H1 (cell line): Measurements from ENCODE around the gene CIITA. TPM values are rescaled to one million over a fixed set of nuclear protein-coding genes. Genes with fewer than 3 reads are reported as not detected.
A peak's percentile ranks its signal among the peaks of the same experiment; 100 is the strongest.

Experiments
- CTCF ChIA-PET: fragments of 300-600 bp; sonication (Branson Sonifier 250); formaldehyde crosslinking; loops from one replicate; lab custom pipeline; 2021; ENCODE audit not compliant: partially characterized antibody; lab: Charles Lee
- POLR2A ChIA-PET: fragments of 300-600 bp; sonication (Branson Sonifier 250); formaldehyde crosslinking; loops from one replicate; lab custom pipeline; 2021; ENCODE audit warnings: inconsistent platforms; ENCODE audit not compliant: partially characterized antibody; lab: Charles Lee
- DNase-seq, 2 experiments: peaks; one replicate each; pipeline versions ENCODE4 v3.0.0 to v3.0.0-alpha.2; 2010 to 2022; ENCODE audit warnings: low spot score in 2 of 2, low read depth in 1 of 2, mixed read lengths in 1 of 2
- FAIRE-seq: peaks from 2 replicates; lab custom pipeline; 2011; peaks lifted over from hg19 to GRCh38; lab: Jason Lieb, UNC
- H2AFZ ChIP-seq: 2 replicates; pipeline ENCODE4 v1.8.1; 2012; ENCODE audit warnings: low read length, inconsistent platforms
- H2AK5ac ChIP-seq: 2 replicates; pipeline ENCODE4 v1.6.1; 2013; ENCODE audit warnings: low read depth, low read length
- H2BK120ac ChIP-seq: replicated peaks from 2 replicates; pipeline ENCODE3; 2013; ENCODE audit warnings: low read depth, low read length, inconsistent platforms
- H2BK12ac ChIP-seq: 2 replicates; pipeline ENCODE4 v1.6.1; 2013; ENCODE audit warnings: low read depth, low read length
- H2BK15ac ChIP-seq: 2 replicates; pipeline ENCODE4 v1.6.1; 2013; ENCODE audit warnings: low read length
- H2BK20ac ChIP-seq: 2 replicates; pipeline ENCODE4 v1.6.1; 2013; ENCODE audit warnings: low read length
- H2BK5ac ChIP-seq: 2 replicates; pipeline ENCODE4 v1.6.1; 2013; ENCODE audit warnings: low read depth, low read length
- H3K14ac ChIP-seq: 2 replicates; pipeline ENCODE4 v1.6.1; 2013; ENCODE audit warnings: inconsistent platforms; ENCODE audit not compliant: insufficient read length
- H3K18ac ChIP-seq: 2 replicates; pipeline ENCODE4 v1.6.1; 2013; ENCODE audit warnings: low read length; ENCODE audit errors: extremely low read depth
- H3K23ac ChIP-seq: 2 replicates; pipeline ENCODE4 v1.6.1; 2013; ENCODE audit warnings: inconsistent platforms; ENCODE audit not compliant: insufficient read length
- H3K23me2 ChIP-seq: 2 replicates; pipeline ENCODE4 v1.6.1; 2013; ENCODE audit warnings: low read depth, low read length
- H3K27ac ChIP-seq: 2 replicates; pipeline ENCODE4 v1.6.1; 2011; ENCODE audit warnings: low read depth, low read length, inconsistent platforms
- H3K27me3 ChIP-seq, 4 experiments: replicated peaks in 1 of 4; 1 replicate in 1 of 4; 2 replicates in 3 of 4; pipeline versions ENCODE4 v1.6.1 to v1.8.1; 2011 to 2013; ENCODE audit warnings: low read length in 3 of 4, mild to moderate bottlenecking in 3 of 4, inconsistent platforms in 2 of 4, mixed read lengths in 2 of 4, moderate library complexity in 1 of 4; ENCODE audit not compliant: control insufficient read depth in 3 of 4, insufficient read depth in 3 of 4; ENCODE audit errors: extremely low read depth in 1 of 4
- H3K36me3 ChIP-seq, 4 experiments: 2 replicates each; pipeline versions ENCODE4 v1.6.1 to v1.8.1; 2011 to 2013; ENCODE audit warnings: mild to moderate bottlenecking in 4 of 4, low read length in 3 of 4, moderate library complexity in 2 of 4, control low read depth in 1 of 4, inconsistent platforms in 1 of 4; ENCODE audit not compliant: insufficient read depth in 4 of 4, control insufficient read depth in 2 of 4
- H3K4ac ChIP-seq: replicated peaks from 2 replicates; pipeline ENCODE3; 2013; ENCODE audit warnings: low read length, low read depth, mixed read lengths, inconsistent platforms; ENCODE audit not compliant: insufficient read length
- H3K4me1 ChIP-seq, 4 experiments: replicated peaks in 1 of 4; 1 replicate in 1 of 4; 2 replicates in 3 of 4; pipeline versions ENCODE4 v1.6.1 to v1.8.1; 2011 to 2013; ENCODE audit warnings: low read length in 3 of 4, inconsistent platforms in 2 of 4, mixed read lengths in 1 of 4; ENCODE audit not compliant: insufficient read depth in 4 of 4, control insufficient read depth in 3 of 4
- H3K4me2 ChIP-seq, 2 experiments: 2 replicates each; pipeline versions ENCODE4 v1.6.1 to v1.8.1; 2011 to 2013; ENCODE audit warnings: low read depth in 2 of 2, low read length in 2 of 2, control low read depth in 1 of 2, inconsistent platforms in 1 of 2, mild to moderate bottlenecking in 1 of 2; ENCODE audit not compliant: insufficient read depth in 1 of 2
- H3K4me3 ChIP-seq, 4 experiments: fragments of 200-600, 300-600 bp in 1 of 4; sonication (generic), shearing (Covaris generic), sonication (Bioruptor Twin) in 1 of 4; 2 replicates each; pipeline versions ENCODE4 v1.5.1 to v1.8.1; 2011 to 2016; ENCODE audit warnings: low read length in 4 of 4, low read depth in 3 of 4, control low read depth in 2 of 4, inconsistent platforms in 2 of 4, mild to moderate bottlenecking in 2 of 4, mixed read lengths in 1 of 4, moderate library complexity in 1 of 4; ENCODE audit not compliant: insufficient read depth in 2 of 4; ENCODE audit errors: extremely low read depth in 1 of 4
- H3K56ac ChIP-seq: replicated peaks from 2 replicates; pipeline ENCODE3; 2013; ENCODE audit warnings: low read depth, mild to moderate bottlenecking, mixed read lengths, low read length, inconsistent platforms; ENCODE audit not compliant: insufficient read length
- H3K79me1 ChIP-seq: 2 replicates; pipeline ENCODE4 v1.6.1; 2013; ENCODE audit warnings: low read depth, low read length, control low read depth
- H3K79me2 ChIP-seq, 2 experiments: 2 replicates each; pipeline versions ENCODE4 v1.6.1 to v1.8.1; 2012 to 2013; ENCODE audit warnings: low read length in 2 of 2, mild to moderate bottlenecking in 2 of 2, inconsistent platforms in 1 of 2; ENCODE audit not compliant: insufficient read depth in 2 of 2, control insufficient read depth in 1 of 2
- H3K9ac ChIP-seq, 4 experiments: replicated peaks in 1 of 4; 1 replicate in 1 of 4; 2 replicates in 3 of 4; pipeline versions ENCODE4 v1.6.1 to v1.8.1; 2011 to 2013; ENCODE audit warnings: low read depth in 3 of 4, low read length in 3 of 4, control low read depth in 2 of 4, mild to moderate bottlenecking in 2 of 4, moderate library complexity in 2 of 4, inconsistent platforms in 1 of 4; ENCODE audit errors: extremely low read depth in 1 of 4
- H3K9me3 ChIP-seq, 2 experiments: 2 replicates each; pipeline versions ENCODE4 v1.6.1 to v1.8.1; 2012 to 2013; ENCODE audit warnings: mild to moderate bottlenecking in 2 of 2, moderate library complexity in 2 of 2, control low read depth in 1 of 2, inconsistent platforms in 1 of 2, low read depth in 1 of 2, low read length in 1 of 2, mixed read lengths in 1 of 2; ENCODE audit not compliant: insufficient read depth in 2 of 2
- H4K20me1 ChIP-seq, 2 experiments: replicated peaks in 1 of 2; 2 replicates each; pipeline versions ENCODE3 to v1.8.1; 2011 to 2013; ENCODE audit warnings: inconsistent platforms in 2 of 2, low read length in 2 of 2, mild to moderate bottlenecking in 1 of 2; ENCODE audit not compliant: insufficient read depth in 2 of 2, control insufficient read depth in 1 of 2
- H4K5ac ChIP-seq: 2 replicates; pipeline ENCODE4 v1.6.1; 2013; ENCODE audit warnings: low read length, low read depth, mixed read lengths, inconsistent platforms; ENCODE audit not compliant: insufficient read length
- H4K8ac ChIP-seq: 2 replicates; pipeline ENCODE4 v1.8.0; 2013; ENCODE audit warnings: mild to moderate bottlenecking, moderate library complexity, low read length, inconsistent platforms; ENCODE audit not compliant: insufficient read depth; ENCODE audit errors: extremely low read depth
- H4K91ac ChIP-seq: replicated peaks from 2 replicates; pipeline ENCODE3; 2013; ENCODE audit warnings: low read length, mixed read lengths, inconsistent platforms; ENCODE audit not compliant: insufficient read length
- ATF2 ChIP-seq: IDR thresholded peaks from 2 replicates; pipeline ENCODE4 v1.6.1; 2012; ENCODE audit warnings: low read length, inconsistent platforms
- CREB1 ChIP-seq: IDR thresholded peaks from 2 replicates; pipeline ENCODE4 v1.6.1; 2012; ENCODE audit warnings: inconsistent platforms
- POLR2AphosphoS5 ChIP-seq: IDR thresholded peaks from 2 replicates; pipeline ENCODE4 v1.6.1; 2011; ENCODE audit warnings: low read depth, low read length
- RFX5 ChIP-seq: IDR thresholded peaks from 2 replicates; pipeline ENCODE4 v1.6.1; 2011; ENCODE audit warnings: low read depth, low read length, improper control_type of control experiment, borderline replicate concordance
- SIN3A ChIP-seq, 2 experiments: IDR thresholded peaks in 1 of 2; conservative IDR thresholded peaks in 1 of 2; 2 replicates each; pipeline ENCODE4 v1.6.1; 2011 to 2012; ENCODE audit warnings: low read length in 2 of 2, improper control_type of control experiment in 1 of 2, low read depth in 1 of 2, mild to moderate bottlenecking in 1 of 2
- YY1 ChIP-seq: IDR thresholded peaks from 2 replicates; pipeline ENCODE4 v1.6.1; 2011; ENCODE audit warnings: low read depth, mild to moderate bottlenecking, low read length
- ZNF274 ChIP-seq: IDR thresholded peaks from 2 replicates; pipeline ENCODE4 v1.7.0; 2012; ENCODE audit warnings: low read length, borderline replicate concordance; ENCODE audit errors: extremely low read depth
- WGBS, 2 experiments: shearing (Covaris generic) in 1 of 2; methylation state at CpG; one replicate each; pipeline versions ENCODE4 v1.1.6 to v1.1.7; 2013 to 2015; ENCODE audit warnings: low lambda C conversion rate in 2 of 2, mixed read lengths in 2 of 2, inconsistent platforms in 1 of 2, low coverage in 1 of 2, missing lambda C conversion rate in 1 of 2; ENCODE audit not compliant: insufficient replicate concordance in 2 of 2, insufficient coverage in 1 of 2, insufficient read length in 1 of 2; ENCODE audit errors: extremely low coverage in 1 of 2, missing lambda C conversion rate in 1 of 2; 5-methylcytosine and 5-hydroxymethylcytosine counted together
- polyA plus RNA-seq, 7 experiments: library from polyadenylated mRNA; depleted of rRNA in 3 of 7; stranded (reverse) in 5 of 7; unstranded in 2 of 7; fragments of >200 nt in 5 of 7; fragments of 200-250 nt in 2 of 7; gene quantifications; 1 replicate in 5 of 7; 2 replicates in 1 of 7; 4 replicates in 1 of 7; pipeline versions ENCODE4 v1.2.1 to v1.2.3, GENCODE V29; 2011 to 2013; ENCODE audit warnings: missing spikeins in 2 of 7, mixed read lengths in 2 of 7
- total RNA-seq: library from RNA; stranded (reverse); fragmentation: NEBNext Ultra II Directional; extraction: Animal tissue kit (Norgen Biotek cat#: 25700); gene quantifications from 2 replicates; pipeline ENCODE4 v1.2.1, GENCODE V29; 2021
- TF ChIP-seq, protein P1 (sequence below): IDR thresholded peaks from 2 replicates; pipeline ENCODE4 v1.6.1; 2011; ENCODE audit warnings: low read depth, mild to moderate bottlenecking, low read length; ENCODE audit not compliant: insufficient read depth

Gene CIITA
- total and polyA plus RNA-seq, 2 of the 8 experiments (the other 6 are each of a cell fraction or from before 2014, with no cell fraction given) = 0.07 to 0.17 TPM

DNA sequence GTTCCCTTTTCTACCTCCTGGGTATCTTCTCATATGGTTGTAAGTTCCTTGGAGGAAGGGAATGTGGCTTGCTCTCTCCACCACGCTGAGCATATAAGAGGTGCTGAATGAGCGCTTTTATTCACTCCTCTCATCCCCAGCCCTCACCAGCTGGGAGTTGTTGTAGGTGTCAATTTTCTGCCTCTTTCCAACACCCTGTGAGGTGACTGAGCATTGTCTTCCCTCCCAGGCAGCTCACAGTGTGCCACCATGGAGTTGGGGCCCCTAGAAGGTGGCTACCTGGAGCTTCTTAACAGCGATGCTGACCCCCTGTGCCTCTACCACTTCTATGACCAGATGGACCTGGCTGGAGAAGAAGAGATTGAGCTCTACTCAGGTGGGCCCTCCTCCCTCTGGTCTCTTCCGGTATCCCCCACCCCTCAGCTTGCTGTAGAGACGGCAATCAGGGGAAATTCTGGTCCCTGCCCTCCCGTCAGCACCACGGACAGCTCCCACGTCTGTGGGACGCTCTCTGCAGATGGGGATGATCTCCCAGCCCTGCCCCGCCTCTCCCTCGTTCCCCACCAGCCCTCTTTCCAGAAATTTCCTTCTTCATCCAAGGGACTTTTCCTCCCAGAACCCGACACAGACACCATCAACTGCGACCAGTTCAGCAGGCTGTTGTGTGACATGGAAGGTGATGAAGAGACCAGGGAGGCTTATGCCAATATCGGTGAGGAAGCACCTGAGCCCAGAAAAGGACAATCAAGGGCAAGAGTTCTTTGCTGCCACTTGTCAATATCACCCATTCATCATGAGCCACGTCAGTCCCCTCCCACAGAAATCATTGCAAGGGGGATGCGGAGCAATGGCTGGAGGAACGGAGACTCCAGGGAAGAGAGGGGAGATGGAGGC is 18.3 kb downstream of the CIITA start:
- Histone ChIP-seq H3K79me2 (no peaks in the 10 kb centered on the region), H4K8ac (no peak overlapping the region; the same call in 1 of the 2 replicates), H2BK20ac (no peak overlapping the region), H3K36me3 (no peaks in the 10 kb centered on the region), H3K18ac (no peak overlapping the region), H2BK15ac (no peak overlapping the region), H2AK5ac (no peak overlapping the region), H2BK120ac (no peak overlapping the region), H3K9ac (no peak overlapping the region), H3K4me3 (no peak overlapping the region), H3K4ac (no peak overlapping the region), H3K56ac (no peak overlapping the region), H3K14ac (no peak overlapping the region), H4K91ac (no peak overlapping the region), H2BK12ac (no peak overlapping the region), H3K23me2 (no peaks in the 10 kb centered on the region), H3K27ac (no peak overlapping the region), H2BK5ac (no peak overlapping the region), H2AFZ (no peak overlapping the region), H3K4me2 (peak overlapping the region; percentile 37 to 45; a peak in 2 of 4 replicates), H3K23ac (no peak overlapping the region), H3K27me3 (no peaks in the 10 kb centered on the region; a peak in 1 of 7 replicates), H4K20me1 (peaks cover 0 to 3% of the 10 kb centered on the region in 2 experiments), H3K79me1 (no peaks in the 10 kb centered on the region), H4K5ac (no peak overlapping the region), H3K9me3 (no peaks in the 10 kb centered on the region), H3K4me1 (peaks cover 0 to 3% (median 0%) of the 10 kb centered on the region in 4 experiments; a peak in 2 of 7 replicates)
- WGBS, 2 experiments = 34% methylated on average over 17 of the region's 17 CpGs; no CpG with 5 or more reads in 1 of the 2 experiments
- DNase-seq (peak; percentile 38 to 92), FAIRE-seq (no peak)
- CTCF ChIA-PET = interaction anchor here (0.9 kb wide), 1 partner anchor 11 kb away, joined by 3 read pairs; no protein-coding TSS in a partner anchor
- POLR2A ChIA-PET = interaction anchor here (1.0 kb wide), 1 partner anchor 146 kb away, joined by 4 read pairs; no protein-coding TSS in a partner anchor
- TF ChIP-seq POLR2AphosphoS5 (no peak), SIN3A (conservative IDR thresholded peaks at IDR 0.05 in 1 of 2, IDR thresholded peaks at IDR 0.05 in 1 of 2; ENCODE audit: low read depth in 1 of 2, low read length in 2 of 2) (peak; percentile 90 to 93), CREB1 (peak; percentile 39; the same call in 1 of the 2 replicates), RFX5 (no peak), YY1 (no peak), ATF2 (no peak), ZNF274 (no peak)
- TF ChIP-seq, protein P1, sequence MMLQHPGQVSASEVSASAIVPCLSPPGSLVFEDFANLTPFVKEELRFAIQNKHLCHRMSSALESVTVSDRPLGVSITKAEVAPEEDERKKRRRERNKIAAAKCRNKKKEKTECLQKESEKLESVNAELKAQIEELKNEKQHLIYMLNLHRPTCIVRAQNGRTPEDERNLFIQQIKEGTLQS = no peak
